ENCODE measurements around the gene RPS6KA3.
"Not testable (repeated sequence)": the region's sequence is repeated elsewhere in the genome, so short reads cannot be mapped to it uniquely, and the experiment has no call there.

The RPS6KA3 gene

GRCh38 chrX:20141281-20142220, 125.2 kb downstream of the RPS6KA3 start, which contains the start of gene EIF1AX:
Gene EIF1AX (minus strand): TSS chrX:20141838. CDS start chrX:20141640, 198 bp downstream.
- DNase-seq = peak; percentile 90

- DNase-seq = no peak
Measured at GRCh38 chrX:20140420-20140819, 126.3 kb downstream of the RPS6KA3 start.

- no peak for DNase-seq
Measured at GRCh38 chrX:20139966-20140365, 126.7 kb downstream of the RPS6KA3 start.

DNA sequence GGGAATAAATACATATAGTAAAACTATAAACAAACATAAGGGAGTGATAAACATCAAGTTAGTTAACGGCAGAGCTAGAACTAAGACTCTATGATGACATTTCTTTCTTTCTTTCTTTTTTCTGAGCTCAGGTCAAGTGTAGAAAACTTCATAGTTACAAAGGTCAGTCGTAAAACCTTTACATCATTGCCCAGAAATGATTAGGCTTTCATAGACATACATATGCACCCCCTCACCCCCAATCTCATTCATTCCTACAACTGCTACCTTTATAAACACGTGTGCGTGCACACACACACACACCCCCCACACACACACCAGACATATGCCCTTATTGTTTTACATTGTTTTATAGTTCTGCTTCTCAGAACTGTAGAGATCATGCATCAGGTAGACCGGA, 130.8 kb downstream of the RPS6KA3 start:
- no peak for DNase-seq

DNA sequence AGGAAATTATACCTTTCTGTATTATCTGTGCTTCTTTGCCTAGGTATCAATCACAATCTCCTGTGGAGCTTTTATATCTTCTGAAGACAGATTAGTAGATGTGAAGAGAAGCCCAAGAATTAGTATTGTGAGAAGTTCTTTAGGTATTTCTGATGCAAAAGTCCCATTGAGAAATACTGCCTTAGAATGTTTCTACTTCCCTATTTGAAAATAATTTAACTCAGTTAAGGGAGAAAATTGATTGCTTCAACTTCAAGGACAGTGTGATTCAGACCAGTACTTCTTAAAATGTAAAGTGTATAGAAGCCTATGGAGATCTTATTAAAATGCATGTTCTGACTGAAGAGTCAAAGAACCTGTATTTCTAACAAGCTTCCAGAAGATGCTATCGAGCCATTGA, 134.0 kb downstream of the RPS6KA3 start:
- no peak for DNase-seq

- no peak for DNase-seq
Measured at GRCh38 chrX:20130357-20130756, 136.4 kb downstream of the RPS6KA3 start.

GRCh38 chrX:20129547-20129946, 137.2 kb downstream of the RPS6KA3 start:
- DNase-seq = no peak

DNA sequence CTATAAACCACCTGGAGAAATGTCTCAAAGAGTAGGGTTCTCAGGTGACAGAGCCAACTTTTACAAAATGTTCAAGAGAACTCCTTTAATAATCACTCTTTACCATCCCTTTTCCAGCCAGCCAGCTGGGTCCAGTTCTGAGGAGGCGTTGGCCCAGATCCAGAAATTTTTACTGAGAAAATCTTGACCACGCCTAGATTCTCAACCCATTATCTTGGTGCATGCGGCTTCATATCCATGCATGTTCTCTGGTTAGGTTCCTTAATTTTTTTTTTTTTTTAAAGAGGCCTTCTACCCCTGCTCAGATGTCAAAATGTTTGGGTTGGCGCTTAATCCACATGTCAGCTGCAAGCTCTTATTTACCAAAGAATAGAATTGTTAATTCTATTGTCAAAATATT, 138.0 kb downstream of the RPS6KA3 start:
- no peak for DNase-seq

DNA sequence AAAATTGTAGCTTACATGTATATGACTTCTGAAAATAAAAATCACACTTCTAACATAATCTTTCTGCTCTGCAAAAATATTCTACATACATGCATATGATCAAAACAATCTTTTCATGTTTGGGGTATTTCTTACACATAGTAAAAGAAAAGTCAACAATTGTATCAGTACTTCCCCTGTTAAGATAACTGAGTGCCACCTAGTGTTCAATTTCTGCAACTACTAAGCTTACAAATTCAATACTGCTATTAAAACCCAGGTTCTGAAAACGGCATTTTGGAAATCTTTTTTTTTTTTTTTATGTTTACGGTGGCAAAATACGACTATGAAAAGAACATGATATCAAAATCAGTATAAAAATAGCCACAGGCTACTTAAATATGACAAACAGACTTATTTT, 139.3 kb downstream of the RPS6KA3 start:
- DNase-seq = not testable (repeated sequence)

DNA sequence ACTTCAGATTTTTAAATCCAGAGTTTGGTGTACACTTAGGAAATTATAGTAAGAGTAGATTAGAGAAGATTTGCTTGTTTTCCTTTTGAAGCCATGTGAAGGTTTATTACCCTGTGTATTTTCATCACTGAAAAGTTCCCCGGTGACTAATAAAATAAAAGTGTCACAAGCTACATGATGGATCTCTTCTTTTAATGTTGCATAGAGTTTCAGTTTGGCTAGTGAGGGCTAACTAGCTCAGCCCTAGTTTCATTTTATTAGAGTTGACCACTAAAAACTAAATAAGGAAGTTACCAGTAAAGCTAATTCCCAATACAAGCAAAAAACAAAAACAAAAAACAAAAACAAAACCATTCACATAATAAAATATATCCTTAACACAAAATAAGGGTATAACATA, 139.9 kb downstream of the RPS6KA3 start:
- not testable (repeated sequence) for DNase-seq

- no peak for DNase-seq
Measured at GRCh38 chrX:20124964-20125363, 141.7 kb downstream of the RPS6KA3 start.

DNA sequence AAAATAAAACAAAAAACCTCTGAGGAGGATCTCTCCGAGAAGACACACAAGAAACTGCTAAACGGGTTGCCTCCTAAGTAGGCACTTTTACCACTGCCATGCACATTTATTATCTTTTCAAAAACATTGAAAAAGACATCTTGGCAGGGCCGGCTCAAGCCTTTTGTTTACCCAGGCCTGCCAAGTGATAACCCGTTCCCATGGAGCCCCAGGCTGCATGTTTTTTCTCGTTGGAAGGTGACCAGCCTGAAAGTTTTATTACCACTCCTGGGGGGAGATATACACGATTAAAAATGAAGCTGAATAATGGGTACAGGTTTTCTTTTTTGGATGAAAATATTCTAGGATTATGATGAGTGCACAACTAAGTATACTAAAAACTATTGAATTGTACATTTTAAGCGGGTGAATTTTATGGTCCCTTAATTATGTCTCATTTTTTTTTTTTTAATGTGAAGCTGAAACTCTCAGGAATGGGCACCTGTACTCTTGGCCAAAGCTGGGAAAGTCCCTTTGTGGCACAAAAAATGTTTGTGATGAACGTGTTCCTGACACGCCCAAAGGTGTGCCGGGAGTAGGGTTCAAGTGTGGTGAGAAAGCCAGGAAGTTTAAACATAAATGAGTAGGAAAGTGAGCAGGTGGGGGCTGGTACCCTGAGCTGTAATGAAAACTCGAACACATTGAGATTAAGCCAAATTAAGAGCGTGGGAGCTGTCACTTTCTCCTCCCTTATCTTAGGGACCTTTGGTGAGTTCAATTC, 148.5 kb downstream of the RPS6KA3 start:
- no peak for DNase-seq

GRCh38 chrX:20116577-20117240, 150.0 kb downstream of the RPS6KA3 start, which contains the start of gene MAP7D2:
Gene MAP7D2 (minus strand): TSS chrX:20116907. CDS start chrX:20116879, 28 bp downstream.
- no peak for DNase-seq

DNA sequence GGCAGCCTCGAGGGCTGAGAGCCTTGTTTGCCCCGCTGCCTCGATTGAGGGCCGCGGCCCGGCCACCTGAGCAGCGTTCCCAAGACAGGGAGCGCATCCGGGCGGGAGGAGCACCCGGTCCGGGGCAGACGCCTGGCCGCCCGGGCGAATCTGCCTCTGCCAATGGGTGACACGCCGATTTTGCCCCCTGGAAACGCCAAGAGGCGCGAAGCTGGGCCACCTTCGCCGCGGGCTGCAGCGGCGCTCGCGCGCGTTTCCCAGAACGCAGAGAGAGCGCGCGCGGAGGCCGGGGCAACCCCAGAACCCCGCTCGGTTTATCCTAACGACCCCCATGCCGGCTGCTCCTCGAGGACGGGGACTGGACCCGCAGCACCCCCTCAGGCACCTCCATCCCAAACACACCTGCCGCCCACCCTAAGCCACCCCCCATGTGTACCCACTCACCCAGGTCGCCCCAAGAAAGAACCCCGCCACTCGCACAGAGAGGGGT, 150.6 kb downstream of the RPS6KA3 start:
- no peak for DNase-seq

GRCh38 chrX:20112022-20112774, 154.5 kb downstream of the RPS6KA3 start:
- DNase-seq = no peak

- DNase-seq = no peak
Measured at GRCh38 chrX:20111271-20111670, 155.4 kb downstream of the RPS6KA3 start.

DNA sequence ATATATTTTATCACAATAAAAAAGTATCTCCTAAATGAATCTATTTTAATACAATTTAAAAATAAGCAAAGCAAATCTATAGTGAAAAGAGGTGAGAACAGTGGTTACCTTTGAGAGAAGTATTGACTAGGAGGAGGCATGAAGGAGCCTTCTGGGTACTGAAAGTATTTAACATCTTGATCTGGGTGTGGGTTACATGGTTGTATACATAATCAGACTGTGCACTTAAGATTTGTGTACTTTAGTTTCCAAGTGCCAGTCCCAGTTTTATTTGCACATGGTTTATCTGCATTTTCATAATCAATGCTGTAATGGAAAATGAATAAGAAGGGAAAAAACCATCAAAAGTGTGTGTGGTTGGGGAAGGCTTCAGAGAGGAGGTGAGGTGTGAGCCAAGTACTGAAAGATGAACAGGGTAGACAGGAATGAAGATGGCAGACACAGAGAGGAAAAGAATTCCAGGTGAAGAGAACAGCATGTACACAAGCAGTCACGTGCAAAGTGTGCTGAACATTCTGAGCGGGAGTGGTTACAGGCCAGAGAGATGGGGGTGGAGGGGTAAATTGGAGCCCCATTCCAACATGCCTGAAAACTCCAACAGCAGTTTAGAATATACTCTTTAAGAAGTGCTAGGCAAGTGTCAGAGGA, 164.7 kb downstream of the RPS6KA3 start:
- DNase-seq = no peak

Data from stimulated activated CD4-positive, alpha-beta T cell treated with anti-CD3 and anti-CD28 coated beads, Interleukin-4, amount 100 ng/mL, for 1 hour (primary cell).